DND-41 (cell line): ENCODE data around the gene LMF1.

Source experiments
- ATAC-seq: fragments of 200-7000 bp; cut with Tn5 transposase; 3 replicates; pipeline ENCODE4 v1.9.1; 2021; ENCODE audit warnings: low read depth; ENCODE audit not compliant: insufficient read depth
- DNase-seq: peaks from one replicate; pipeline ENCODE4 v3.0.0-alpha.2; 2020
- H2AFZ ChIP-seq: 2 replicates; pipeline ENCODE4 v1.6.0; 2012; ENCODE audit warnings: low read depth, low read length
- H3K27ac ChIP-seq: 2 replicates; pipeline ENCODE4 v1.5.1; 2012; ENCODE audit warnings: low read length, inconsistent platforms
- H3K27me3 ChIP-seq: fragments of 200-600 bp; sonication (generic); 2 replicates; pipeline ENCODE4 v1.6.0; 2012; ENCODE audit warnings: low read length, mild to moderate bottlenecking, inconsistent platforms; ENCODE audit not compliant: insufficient read depth, poor library complexity
- H3K36me3 ChIP-seq: 2 replicates; pipeline ENCODE4 v1.5.1; 2012; ENCODE audit warnings: low read length, inconsistent platforms; ENCODE audit not compliant: insufficient read depth
- H3K4me1 ChIP-seq: 2 replicates; pipeline ENCODE4 v1.5.1; 2012; ENCODE audit warnings: mild to moderate bottlenecking, low read length; ENCODE audit not compliant: insufficient read depth
- H3K4me2 ChIP-seq: 2 replicates; pipeline ENCODE4 v1.6.0; 2012; ENCODE audit warnings: mild to moderate bottlenecking, moderate library complexity, low read length, inconsistent platforms; ENCODE audit not compliant: insufficient read depth
- H3K4me3 ChIP-seq, 2 experiments: fragments of 200-600 bp in 1 of 2; shearing (Covaris generic) in 1 of 2; 2 replicates each; pipeline ENCODE4 v1.5.1; 2012 to 2016; ENCODE audit warnings: inconsistent platforms in 2 of 2, low read length in 2 of 2, mild to moderate bottlenecking in 2 of 2, low read depth in 1 of 2, moderate library complexity in 1 of 2
- H3K79me2 ChIP-seq: 2 replicates; pipeline ENCODE4 v1.6.0; 2012; ENCODE audit warnings: low read length, inconsistent platforms; ENCODE audit not compliant: insufficient read depth
- H3K9ac ChIP-seq: 2 replicates; pipeline ENCODE4 v1.6.0; 2012; ENCODE audit warnings: low read depth, mild to moderate bottlenecking, inconsistent platforms, low read length, moderate library complexity
- H3K9me3 ChIP-seq: 2 replicates; pipeline ENCODE4 v1.5.1; 2012; ENCODE audit warnings: low read length, moderate library complexity, mild to moderate bottlenecking, inconsistent platforms; ENCODE audit not compliant: insufficient read depth, severe bottlenecking
- H4K20me1 ChIP-seq: 2 replicates; pipeline ENCODE4 v1.6.0; 2012; ENCODE audit warnings: low read length; ENCODE audit not compliant: insufficient read depth
- CTCF ChIP-seq: IDR thresholded peaks from 2 replicates; pipeline ENCODE4 v1.5.1; 2012; ENCODE audit warnings: borderline replicate concordance, low read length, moderate library complexity, mild to moderate bottlenecking; ENCODE audit not compliant: poor library complexity, severe bottlenecking; ENCODE audit errors: extremely low read depth
- EZH2 ChIP-seq: IDR thresholded peaks from 3 replicates; pipeline ENCODE4 v1.6.1; 2012; ENCODE audit warnings: borderline replicate concordance, low read depth, mild to moderate bottlenecking, moderate library complexity, low read length, inconsistent platforms; ENCODE audit not compliant: severe bottlenecking

LMF1 gene

GRCh38 chr16:986411-986810, 15.6 kb upstream of the LMF1 start:
- no peak overlapping the region for H3K4me2 ChIP-seq
- H3K4me1 ChIP-seq = no peaks in the 10 kb centered on the region

GRCh38 chr16:985646-986400, 15.0 kb upstream of the LMF1 start:
- ATAC-seq (no peak), DNase-seq (no peak)
- no peaks in the 10 kb centered on the region for H3K4me1 ChIP-seq
- H2AFZ ChIP-seq = no peak overlapping the region
- no peak overlapping the region for H3K4me2 ChIP-seq
- H3K79me2 ChIP-seq = no peaks in the 10 kb centered on the region
- no peak overlapping the region for H3K4me3 ChIP-seq
- no peak overlapping the region for H3K27ac ChIP-seq
- H3K36me3 ChIP-seq = no peaks in the 10 kb centered on the region
- no peaks in the 10 kb centered on the region for H3K27me3 ChIP-seq
- H3K9ac ChIP-seq = no peak overlapping the region
- no peaks in the 10 kb centered on the region for H4K20me1 ChIP-seq
- TF ChIP-seq CTCF = no peak
- no peak for TF ChIP-seq EZH2
- H3K9me3 ChIP-seq = no peaks in the 10 kb centered on the region

More at GRCh38 chr16:986411-986810, 15.6 kb upstream of the LMF1 start:
- no peak overlapping the region for H2AFZ ChIP-seq
- no peaks in the 10 kb centered on the region for H3K9me3 ChIP-seq
- no peaks in the 10 kb centered on the region for H3K27me3 ChIP-seq
- DNase-seq = no peak
- TF ChIP-seq CTCF = no peak
- H3K79me2 ChIP-seq = no peaks in the 10 kb centered on the region
- no peaks in the 10 kb centered on the region for H3K36me3 ChIP-seq
- no peak overlapping the region for H3K27ac ChIP-seq
- H3K9ac ChIP-seq = no peak overlapping the region
- H3K4me3 ChIP-seq = no peak overlapping the region
- H4K20me1 ChIP-seq = no peaks in the 10 kb centered on the region
- no peak for ATAC-seq

GRCh38 chr16:984736-985636, 14.2 kb upstream of the LMF1 start:
- Histone ChIP-seq H3K36me3 (no peaks in the 10 kb centered on the region), H3K4me1 (no peaks in the 10 kb centered on the region), H2AFZ (no peak overlapping the region), H3K9me3 (no peaks in the 10 kb centered on the region), H3K27me3 (no peaks in the 10 kb centered on the region), H3K4me2 (no peak overlapping the region), H3K9ac (no peak overlapping the region), H3K4me3 (no peak overlapping the region), H3K79me2 (no peaks in the 10 kb centered on the region), H3K27ac (no peak overlapping the region), H4K20me1 (no peaks in the 10 kb centered on the region)
- TF ChIP-seq CTCF (no peak), EZH2 (no peak)
- no peak for DNase-seq
- no peak for ATAC-seq
